IMR-90 (cell line): Measurements from ENCODE around the gene CPNE4. TPM values are rescaled to one million over a fixed set of nuclear protein-coding genes. Genes with fewer than 3 reads are reported as not detected.

Source experiments
- ATAC-seq: fragments of 200-7000 bp; cut with Tn5 transposase; 2 replicates; pipeline ENCODE4 v1.9.1; 2020; ENCODE audit warnings: low read depth, mild to moderate bottlenecking, moderate library complexity
- BruUV-seq: library from RNA; stranded (reverse); fragments of 400-500 nt; replicated peaks from 2 replicates; lab custom pipeline; 2021; lab: Mats Ljungman, UMichigan
- CTCF ChIA-PET: fragments of 300-600 bp; formaldehyde crosslinking; extraction: SDS; loops from one replicate; lab custom pipeline; 2021; ENCODE audit warnings: antibody characterized with exemption; lab: Yijun Ruan, JAX
- POLR2A ChIA-PET: fragments of 300-600 bp; sonication (Branson Sonifier 250); formaldehyde crosslinking; loops from one replicate; lab custom pipeline; 2022; ENCODE audit warnings: antibody characterized with exemption; ENCODE audit not compliant: unreplicated experiment; lab: Charles Lee
- DNase-seq: peaks from one replicate; pipeline ENCODE4 v3.0.0; 2013
- H2AFZ ChIP-seq: replicated peaks from 2 replicates; pipeline ENCODE3; 2013; ENCODE audit warnings: low read length, mild to moderate bottlenecking; ENCODE audit not compliant: poor library complexity
- H2AK5ac ChIP-seq: 2 replicates; pipeline ENCODE4 v1.6.1; 2013; ENCODE audit warnings: low read depth, low read length, inconsistent platforms
- H2AK9ac ChIP-seq: replicated peaks from 2 replicates; pipeline ENCODE3; 2013; ENCODE audit warnings: mild to moderate bottlenecking, low read depth, low read length, moderate library complexity; ENCODE audit not compliant: poor library complexity
- H2BK120ac ChIP-seq: 2 replicates; pipeline ENCODE4 v1.6.1; 2013; ENCODE audit warnings: low read depth, low read length, inconsistent platforms
- H2BK15ac ChIP-seq: 3 replicates; pipeline ENCODE4 v1.6.1; 2013; ENCODE audit warnings: low read depth, low read length, inconsistent platforms
- H2BK20ac ChIP-seq: 2 replicates; pipeline ENCODE4 v1.6.1; 2013; ENCODE audit warnings: low read depth, mild to moderate bottlenecking, inconsistent platforms, low read length, moderate library complexity
- H2BK5ac ChIP-seq: 2 replicates; pipeline ENCODE4 v1.6.1; 2013; ENCODE audit warnings: mild to moderate bottlenecking, low read depth, low read length, inconsistent platforms; ENCODE audit not compliant: poor library complexity, severe bottlenecking
- H3K14ac ChIP-seq: replicated peaks from 2 replicates; pipeline ENCODE4 v1.6.1; 2013; ENCODE audit warnings: low read depth, low read length, inconsistent platforms
- H3K18ac ChIP-seq: 2 replicates; pipeline ENCODE4 v1.6.1; 2013; ENCODE audit warnings: low read depth, low read length, control low read depth
- H3K23ac ChIP-seq: 2 replicates; pipeline ENCODE4 v1.6.1; 2013; ENCODE audit warnings: low read depth, low read length, inconsistent platforms
- H3K27ac ChIP-seq: 2 replicates; pipeline ENCODE4 v1.5.1; 2013; ENCODE audit warnings: mild to moderate bottlenecking, control low read depth, low read length; ENCODE audit not compliant: insufficient read depth
- H3K27me3 ChIP-seq: 2 replicates; pipeline ENCODE4 v1.6.1; 2013; ENCODE audit warnings: low read length; ENCODE audit not compliant: control insufficient read depth, insufficient read depth
- H3K36me3 ChIP-seq: 2 replicates; pipeline ENCODE4 v1.6.1; 2013; ENCODE audit warnings: low read length, mixed read lengths; ENCODE audit not compliant: control insufficient read depth, insufficient read depth
- H3K4ac ChIP-seq: 2 replicates; pipeline ENCODE4 v1.6.1; 2013; ENCODE audit warnings: low read depth, low read length, inconsistent platforms
- H3K4me1 ChIP-seq: 2 replicates; pipeline ENCODE4 v1.6.1; 2013; ENCODE audit warnings: low read length, mixed read lengths; ENCODE audit not compliant: control insufficient read depth, insufficient read depth
- H3K4me2 ChIP-seq: 2 replicates; pipeline ENCODE4 v1.6.1; 2013; ENCODE audit warnings: low read depth, mild to moderate bottlenecking, control low read depth, low read length, moderate library complexity
- H3K4me3 ChIP-seq: 2 replicates; pipeline ENCODE4 v1.5.1; 2013; ENCODE audit warnings: low read depth, mild to moderate bottlenecking, control low read depth, low read length, moderate library complexity; ENCODE audit not compliant: insufficient read depth
- H3K56ac ChIP-seq: 2 replicates; pipeline ENCODE4 v1.6.1; 2013; ENCODE audit warnings: low read length, inconsistent platforms; ENCODE audit not compliant: insufficient read depth; ENCODE audit errors: extremely low read depth
- H3K79me1 ChIP-seq, 2 experiments: 2 replicates each; pipeline ENCODE4 v1.6.1; 2013; ENCODE audit warnings: low read length in 2 of 2, inconsistent platforms in 1 of 2, low read depth in 1 of 2
- H3K9ac ChIP-seq: 2 replicates; pipeline ENCODE4 v1.6.1; 2013; ENCODE audit warnings: low read depth, low read length, control low read depth
- H3K9me1 ChIP-seq: 2 replicates; pipeline ENCODE4 v1.6.1; 2013; ENCODE audit warnings: low read length, inconsistent platforms; ENCODE audit not compliant: insufficient read depth
- H3K9me3 ChIP-seq: 2 replicates; pipeline ENCODE4 v1.6.1; 2013; ENCODE audit warnings: low read length; ENCODE audit not compliant: control insufficient read depth, insufficient read depth
- H4K20me1 ChIP-seq: 2 replicates; pipeline ENCODE4 v1.6.1; 2013; ENCODE audit warnings: low read length, inconsistent platforms; ENCODE audit not compliant: insufficient read depth
- H4K5ac ChIP-seq: 2 replicates; pipeline ENCODE4 v1.6.1; 2013; ENCODE audit warnings: mild to moderate bottlenecking, low read depth, low read length, control low read depth
- H4K8ac ChIP-seq, 2 experiments: 2 replicates each; pipeline ENCODE4 v1.6.1; 2013; ENCODE audit warnings: low read depth in 2 of 2, low read length in 2 of 2, control low read depth in 1 of 2, inconsistent platforms in 1 of 2
- H4K91ac ChIP-seq: 2 replicates; pipeline ENCODE4 v1.6.1; 2013; ENCODE audit warnings: low read depth, low read length, inconsistent platforms; ENCODE audit not compliant: insufficient read depth
- BHLHE40 ChIP-seq: fragments of 150-350 bp; IDR thresholded peaks from 2 replicates; pipeline ENCODE4 v1.6.1; 2016; ENCODE audit warnings: mild to moderate bottlenecking, low read depth, low read length
- RFX5 ChIP-seq: IDR thresholded peaks from 2 replicates; pipeline ENCODE4 v1.8.0; 2012; ENCODE audit warnings: low read depth, mild to moderate bottlenecking, low read length, moderate library complexity
- WGBS, 2 experiments: methylation state at CpG; one replicate each; pipeline versions ENCODE4 v1.1.5 to v1.1.7; 2013; ENCODE audit warnings: missing lambda C conversion rate in 2 of 2; ENCODE audit not compliant: insufficient read length in 1 of 2; ENCODE audit errors: extremely low coverage in 2 of 2; 5-methylcytosine and 5-hydroxymethylcytosine counted together
- dilution Hi-C: fragments of 300-500 bp; cut with HindIII; formaldehyde crosslinking; loops from one replicate; pipeline ENCODE4 v1.14.3; 2018; ENCODE audit warnings: low sequenced_read_pairs; ENCODE audit not compliant: unreplicated experiment
- in situ Hi-C: fragments of 300-500 bp; cut with MboI; formaldehyde crosslinking; loops from 3 replicates; pipeline ENCODE4 v1.14.3; 2019; ENCODE audit warnings: low sequenced_read_pairs, inconsistent platforms, mixed read lengths
- intact Hi-C: fragments of 100-400 bp; cut with micrococcal nuclease; formaldehyde crosslinking; loops from 2 replicates; pipeline ENCODE4 v1.10.0; 2022
- polyA plus RNA-seq, 3 experiments: library from polyadenylated mRNA; depleted of rRNA; stranded (reverse); fragments of >200 nt; gene quantifications; 2 replicates each; pipeline ENCODE4 v1.2.3, GENCODE V29; 2012; ENCODE audit warnings: low replicate concordance in 1 of 3
- total RNA-seq: library from RNA; depleted of rRNA; stranded (reverse); fragments of >200 nt; gene quantifications from 2 replicates; pipeline ENCODE4 v1.2.3, GENCODE V29; 2012

The CPNE4 gene
- total and polyA plus RNA-seq, 2 of the 4 experiments (the other 2 are of a cell fraction), result not detected

DNA sequence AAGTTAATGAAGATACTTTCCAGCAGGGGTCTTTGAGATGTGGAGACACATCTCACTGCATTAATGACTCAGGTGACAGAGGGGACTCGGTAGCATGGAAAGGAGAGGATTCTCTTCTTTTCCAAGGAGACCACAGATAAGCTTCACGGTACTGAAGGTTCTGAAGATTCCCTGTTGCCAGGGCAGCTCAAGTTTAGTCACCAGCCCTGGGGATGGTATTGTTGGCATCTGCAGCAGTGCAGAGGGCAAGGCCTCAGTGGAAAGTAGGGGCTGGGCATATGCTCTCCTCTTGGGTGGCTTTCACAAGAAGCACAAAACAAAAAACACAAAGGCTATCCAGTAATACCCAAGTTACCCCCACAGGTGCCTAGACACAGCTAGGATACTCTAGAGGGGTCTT, 494.0 kb downstream of the CPNE4 start:
- no peak overlapping the region for H3K27ac ChIP-seq
- intact Hi-C loops, result no loop called here
- ATAC-seq (no peak), DNase-seq (no peak)
- no peak overlapping the region for H3K18ac ChIP-seq
- TF ChIP-seq BHLHE40 (no peak), RFX5 (no peak)
- ChIA-PET CTCF (no interaction called here), POLR2A (no interaction called here)
- no peak overlapping the region for H2AFZ ChIP-seq
- no peak overlapping the region for H4K5ac ChIP-seq
- H2BK5ac ChIP-seq, result no peak overlapping the region
- no peak overlapping the region for H3K56ac ChIP-seq
- H4K20me1 ChIP-seq, result no peaks in the 10 kb centered on the region
- H3K79me1 ChIP-seq, result no peaks in the 10 kb centered on the region
- BruUV-seq, result no TSS peak
- no peak overlapping the region for H3K14ac ChIP-seq
- H2BK15ac ChIP-seq, result no peak overlapping the region
- no peak overlapping the region for H3K4me3 ChIP-seq
- no peaks in the 10 kb centered on the region for H3K9me3 ChIP-seq
- no peaks in the 10 kb centered on the region for H3K36me3 ChIP-seq
- no peak overlapping the region for H2BK120ac ChIP-seq
- dilution Hi-C loops, result no loop called here
- H2AK9ac ChIP-seq, result no peak overlapping the region
- no peak overlapping the region for H3K4me2 ChIP-seq
- H3K4ac ChIP-seq, result no peak overlapping the region
- H3K9me1 ChIP-seq, result no peaks in the 10 kb centered on the region; the same call in 1 of the 2 replicates
- no peak overlapping the region for H4K91ac ChIP-seq
- H3K27me3 ChIP-seq, result no peaks in the 10 kb centered on the region
- H3K9ac ChIP-seq, result no peak overlapping the region
- peaks cover 2% of the 10 kb centered on the region; the same call in 1 of the 2 replicates for H3K4me1 ChIP-seq
- no peak overlapping the region for H4K8ac ChIP-seq
- no peak overlapping the region for H2AK5ac ChIP-seq
- no peak overlapping the region for H3K23ac ChIP-seq
- H2BK20ac ChIP-seq, result no peak overlapping the region
- no CpG with 5 or more reads among the region's 2 CpGs for WGBS, 2 experiments
- in situ Hi-C loops, result no loop called here
